Measurements from ENCODE around the gene CNTN5.

Gene CNTN5

DNA sequence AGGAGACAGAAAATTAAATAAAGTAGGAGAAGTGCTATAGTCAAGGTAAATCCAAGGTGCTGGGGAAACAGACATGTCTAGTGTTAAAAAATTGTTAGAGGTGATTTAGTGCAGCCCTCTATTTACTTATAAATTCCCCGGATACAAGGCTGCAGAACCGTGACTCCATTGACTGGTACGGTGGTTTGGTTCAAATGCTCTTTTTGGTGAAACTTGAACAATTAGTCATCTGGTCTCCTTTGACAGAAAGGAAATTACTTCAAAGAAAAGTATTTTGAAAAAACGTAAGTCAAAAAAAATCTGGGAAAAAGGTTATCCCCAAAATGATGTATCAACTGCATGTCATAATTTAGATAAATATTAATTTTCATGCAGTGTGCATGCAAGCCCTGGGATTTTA lies 399.2 kb downstream of the CNTN5 start:
- Histone ChIP-seq H3K4me3 (ENCODE audit: low read depth, low read length) (no peak overlapping the region), H3K36me3 (ENCODE audit: control insufficient read depth, insufficient read depth, low read length) (no peaks in the 10 kb centered on the region), H3K27me3 (ENCODE audit: control insufficient read depth, insufficient read depth, low read length) (no peaks in the 10 kb centered on the region), H3K9ac (ENCODE audit: low read depth, low read length) (no peak overlapping the region), H3K4me1 (ENCODE audit: control insufficient read depth, insufficient read depth, low read length) (peaks cover 38% of the 10 kb centered on the region), H3K9me3 (ENCODE audit: control insufficient read depth, insufficient read depth, low read length) (no peaks in the 10 kb centered on the region)

DNA sequence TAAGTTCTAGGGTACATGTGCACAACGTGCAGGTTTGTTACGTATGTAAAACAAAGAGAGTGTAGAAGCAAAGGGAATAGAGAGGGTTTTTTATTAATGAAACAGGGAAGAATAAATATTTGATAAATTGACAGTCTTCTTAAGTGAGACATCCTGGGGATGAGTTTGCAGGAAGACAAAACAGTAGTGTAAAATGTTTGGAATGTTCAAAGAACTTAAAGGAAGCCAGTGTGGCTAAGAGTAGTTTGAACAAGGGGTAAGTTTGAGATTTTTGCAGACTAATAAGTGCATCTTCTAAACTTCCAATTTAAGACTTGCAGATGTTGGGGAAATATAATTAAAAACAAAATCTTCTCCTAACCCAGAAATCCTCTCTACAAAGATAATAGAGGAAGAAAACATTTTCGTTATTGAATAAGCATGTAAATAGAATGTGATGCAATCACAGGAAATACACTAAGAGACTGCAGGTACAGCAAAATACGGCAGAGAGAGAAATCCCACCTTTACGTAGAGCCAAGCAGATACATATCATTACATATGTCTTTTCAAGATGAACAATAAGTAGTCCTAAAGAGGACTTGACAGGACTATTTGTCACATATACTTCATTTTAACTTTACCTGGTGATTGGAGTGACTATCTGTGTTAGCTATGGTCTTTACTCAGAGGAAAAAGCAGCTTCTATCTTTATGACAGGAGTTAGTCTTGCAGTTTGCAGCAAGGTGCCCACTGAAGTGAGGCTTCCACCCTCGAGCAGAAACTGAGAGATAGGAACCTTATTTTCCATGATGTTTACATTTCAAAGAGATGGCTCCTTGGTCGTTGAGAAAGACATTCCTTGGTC lies 402.1 kb downstream of the CNTN5 start:
- no peak overlapping the region for H3K9ac ChIP-seq (ENCODE audit: low read depth, low read length)
- no peaks in the 10 kb centered on the region for H3K9me3 ChIP-seq (ENCODE audit: control insufficient read depth, insufficient read depth, low read length)
- no peaks in the 10 kb centered on the region for H3K36me3 ChIP-seq (ENCODE audit: control insufficient read depth, insufficient read depth, low read length)
- H3K4me3 ChIP-seq (ENCODE audit: low read depth, low read length): peak overlapping the region; percentile 0
- H3K4me1 ChIP-seq (ENCODE audit: control insufficient read depth, insufficient read depth, low read length): peaks cover 41% of the 10 kb centered on the region
- H3K27me3 ChIP-seq (ENCODE audit: control insufficient read depth, insufficient read depth, low read length): no peaks in the 10 kb centered on the region

DNA sequence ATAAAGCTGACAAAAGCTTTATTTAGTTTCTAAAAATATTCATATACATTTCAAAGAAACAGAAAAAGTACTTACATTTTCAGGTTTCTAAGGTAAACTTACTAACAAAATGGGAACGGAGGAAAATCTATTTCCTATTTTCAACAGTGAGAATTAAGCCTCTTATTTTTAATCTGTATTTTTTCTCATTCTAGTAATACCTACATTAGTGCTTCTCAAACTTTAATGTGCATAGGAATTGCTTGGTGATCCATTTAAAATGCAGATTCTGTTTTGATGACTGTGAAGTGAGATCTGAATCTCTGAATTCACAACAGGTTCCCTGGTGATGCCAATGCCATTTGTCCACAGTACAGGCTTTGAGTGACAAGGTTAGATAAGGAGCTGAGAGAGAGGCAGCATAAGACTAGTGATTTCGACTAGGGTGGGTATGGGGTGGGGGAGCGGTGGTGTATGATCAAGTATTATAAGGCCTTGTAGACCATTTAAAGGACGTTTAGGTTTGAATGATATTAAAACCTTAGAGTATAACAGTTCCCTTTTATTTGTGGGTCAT lies 402.8 kb downstream of the CNTN5 start:
- H3K9ac ChIP-seq (ENCODE audit: low read depth, low read length): no peak overlapping the region
- H3K36me3 ChIP-seq (ENCODE audit: control insufficient read depth, insufficient read depth, low read length): no peaks in the 10 kb centered on the region
- no peak overlapping the region for H3K4me3 ChIP-seq (ENCODE audit: low read depth, low read length)
- no peaks in the 10 kb centered on the region for H3K27me3 ChIP-seq (ENCODE audit: control insufficient read depth, insufficient read depth, low read length)
- H3K4me1 ChIP-seq (ENCODE audit: control insufficient read depth, insufficient read depth, low read length): peaks cover 39% of the 10 kb centered on the region
- no peaks in the 10 kb centered on the region for H3K9me3 ChIP-seq (ENCODE audit: control insufficient read depth, insufficient read depth, low read length)

DNA sequence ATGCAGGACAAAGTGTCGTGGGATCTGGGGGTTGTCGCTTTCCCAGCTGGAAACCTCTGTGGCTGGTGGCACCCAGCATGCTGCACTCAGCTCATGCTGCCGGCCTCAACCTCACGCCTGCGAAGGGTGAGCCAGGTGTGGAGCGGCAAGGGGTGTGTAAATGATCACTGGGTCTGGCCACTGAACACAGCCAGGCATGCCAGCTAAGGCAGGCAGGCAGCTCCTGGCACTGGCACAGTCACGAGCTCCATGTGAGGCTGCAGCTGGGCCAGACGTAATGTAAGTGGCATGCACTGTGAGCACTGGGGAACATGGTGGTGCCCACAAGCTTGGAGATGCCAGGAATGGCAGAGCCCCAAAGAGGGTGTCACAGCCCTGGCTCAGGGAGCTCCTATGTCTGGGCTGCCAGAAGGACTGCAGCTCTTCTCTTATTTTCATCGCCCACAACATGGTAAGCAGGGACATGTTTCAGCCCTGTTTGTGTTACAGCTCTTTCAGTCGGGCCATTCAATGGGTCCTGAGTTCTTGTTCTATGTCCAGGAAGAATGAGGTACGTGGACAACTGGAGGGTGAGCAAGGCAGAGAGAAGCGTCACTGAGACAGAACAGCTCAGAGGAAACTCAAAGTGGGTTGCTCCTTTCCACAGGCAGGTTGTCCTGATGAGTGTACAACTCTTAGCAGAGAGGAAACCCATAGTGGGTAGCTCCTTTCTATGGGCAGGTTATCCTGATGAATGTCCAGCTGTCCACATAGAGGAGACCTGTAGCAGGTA lies 403.8 kb downstream of the CNTN5 start:
- Histone ChIP-seq H3K4me1 (ENCODE audit: control insufficient read depth, insufficient read depth, low read length) (peaks cover 34% of the 10 kb centered on the region), H3K36me3 (ENCODE audit: control insufficient read depth, insufficient read depth, low read length) (no peaks in the 10 kb centered on the region), H3K9ac (ENCODE audit: low read depth, low read length) (no peak overlapping the region), H3K4me3 (ENCODE audit: low read depth, low read length) (no peak overlapping the region), H3K27me3 (ENCODE audit: control insufficient read depth, insufficient read depth, low read length) (no peaks in the 10 kb centered on the region), H3K9me3 (ENCODE audit: control insufficient read depth, insufficient read depth, low read length) (no peaks in the 10 kb centered on the region)

DNA sequence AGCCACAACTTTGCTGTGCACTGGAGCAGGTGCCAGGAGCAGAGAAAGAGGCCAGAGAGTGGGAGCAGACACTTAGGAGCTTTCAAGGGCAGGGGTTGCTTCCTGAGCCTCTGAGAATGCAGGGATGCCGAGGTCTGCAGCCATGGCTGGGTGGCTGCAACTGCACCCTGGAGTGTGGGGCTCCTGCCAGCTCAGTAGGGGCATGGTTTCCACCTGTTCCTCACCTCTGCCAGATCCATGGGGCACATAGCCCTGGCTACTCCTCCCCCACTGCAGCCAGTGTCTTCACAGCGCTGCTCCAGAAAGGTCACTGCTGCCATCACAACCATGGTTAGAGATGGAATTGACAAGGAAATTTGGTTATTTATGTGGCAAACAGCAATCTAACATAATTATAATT lies 404.8 kb downstream of the CNTN5 start:
- H3K9me3 ChIP-seq (ENCODE audit: control insufficient read depth, insufficient read depth, low read length): no peaks in the 10 kb centered on the region
- no peaks in the 10 kb centered on the region for H3K36me3 ChIP-seq (ENCODE audit: control insufficient read depth, insufficient read depth, low read length)
- no peak overlapping the region for H3K9ac ChIP-seq (ENCODE audit: low read depth, low read length)
- H3K27me3 ChIP-seq (ENCODE audit: control insufficient read depth, insufficient read depth, low read length): no peaks in the 10 kb centered on the region
- H3K4me3 ChIP-seq (ENCODE audit: low read depth, low read length): no peak overlapping the region
- peaks cover 29% of the 10 kb centered on the region for H3K4me1 ChIP-seq (ENCODE audit: control insufficient read depth, insufficient read depth, low read length)

DNA sequence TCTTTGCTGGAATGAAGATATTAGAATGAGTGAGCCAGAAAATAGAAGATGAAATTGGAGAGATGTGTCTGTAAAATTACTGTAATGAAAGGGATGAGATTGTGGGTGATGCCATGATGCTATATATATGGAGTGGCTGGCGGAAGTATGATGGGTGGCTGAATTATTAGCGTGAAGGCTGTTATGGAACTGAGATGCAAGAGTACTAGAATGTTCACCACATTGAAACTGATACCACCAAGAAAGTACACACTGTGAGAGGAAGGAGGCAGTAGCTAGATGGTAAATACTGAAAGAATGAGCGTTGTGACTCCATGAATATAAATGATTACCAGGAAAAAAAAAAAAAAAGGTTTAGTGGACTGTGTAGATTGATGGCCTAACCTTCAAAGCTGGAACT lies 411.9 kb downstream of the CNTN5 start:
- H3K4me3 ChIP-seq (ENCODE audit: low read depth, low read length): no peak overlapping the region

DNA sequence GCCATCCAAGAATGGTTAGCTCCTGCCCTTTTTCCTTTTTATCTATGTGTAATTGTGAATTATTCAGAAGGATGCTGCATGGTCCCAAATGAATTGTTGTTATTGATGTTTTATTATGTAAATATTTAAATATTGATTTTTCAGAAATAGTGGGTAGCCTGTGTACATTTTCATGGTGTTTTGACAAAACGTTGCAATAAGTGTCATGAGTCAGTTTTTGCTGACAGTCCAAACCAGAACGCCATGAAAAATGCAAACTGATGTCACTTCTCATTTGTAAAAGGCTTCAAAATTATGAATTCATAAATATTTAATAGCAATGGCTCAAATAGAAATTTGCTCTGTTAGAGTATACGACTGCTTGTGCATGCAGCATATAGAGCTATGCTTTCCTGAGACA lies 422.5 kb downstream of the CNTN5 start:
- Histone ChIP-seq H3K9ac (ENCODE audit: low read depth, low read length) (no peak overlapping the region), H3K4me3 (ENCODE audit: low read depth, low read length) (no peak overlapping the region), H3K9me3 (ENCODE audit: control insufficient read depth, insufficient read depth, low read length) (no peaks in the 10 kb centered on the region), H3K27me3 (ENCODE audit: control insufficient read depth, insufficient read depth, low read length) (no peaks in the 10 kb centered on the region), H3K36me3 (ENCODE audit: control insufficient read depth, insufficient read depth, low read length) (no peaks in the 10 kb centered on the region), H3K4me1 (ENCODE audit: control insufficient read depth, insufficient read depth, low read length) (no peaks in the 10 kb centered on the region)

More for the DNA sequence above, 411.9 kb downstream of the CNTN5 start:
- no peaks in the 10 kb centered on the region for H3K27me3 ChIP-seq (ENCODE audit: control insufficient read depth, insufficient read depth, low read length)
- peaks cover 17% of the 10 kb centered on the region for H3K4me1 ChIP-seq (ENCODE audit: control insufficient read depth, insufficient read depth, low read length)
- H3K9ac ChIP-seq (ENCODE audit: low read depth, low read length): no peak overlapping the region
- no peaks in the 10 kb centered on the region for H3K9me3 ChIP-seq (ENCODE audit: control insufficient read depth, insufficient read depth, low read length)
- H3K36me3 ChIP-seq (ENCODE audit: control insufficient read depth, insufficient read depth, low read length): no peaks in the 10 kb centered on the region

DNA sequence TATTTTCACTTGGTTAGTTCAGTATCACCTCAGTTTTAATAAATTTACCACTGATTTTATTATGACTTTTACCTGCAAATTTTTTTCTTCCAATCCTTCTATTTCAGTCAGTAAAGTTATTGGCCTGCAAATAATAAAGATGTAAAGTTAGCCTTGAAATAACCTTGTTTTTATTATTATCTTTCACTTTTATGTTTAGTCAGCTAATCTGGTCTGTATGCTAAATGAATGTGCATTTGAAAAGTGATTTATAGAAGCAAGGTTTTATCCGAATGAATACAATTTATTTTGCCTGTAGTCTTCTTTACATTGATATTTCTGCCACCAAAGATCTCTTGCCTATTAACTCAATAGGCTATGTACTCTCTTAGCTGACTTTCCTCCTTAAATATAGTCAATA lies 425.7 kb downstream of the CNTN5 start:
- H3K4me1 ChIP-seq (ENCODE audit: control insufficient read depth, insufficient read depth, low read length): no peaks in the 10 kb centered on the region
- H3K27me3 ChIP-seq (ENCODE audit: control insufficient read depth, insufficient read depth, low read length): no peaks in the 10 kb centered on the region
- no peaks in the 10 kb centered on the region for H3K36me3 ChIP-seq (ENCODE audit: control insufficient read depth, insufficient read depth, low read length)
- no peak overlapping the region for H3K9ac ChIP-seq (ENCODE audit: low read depth, low read length)
- no peaks in the 10 kb centered on the region for H3K9me3 ChIP-seq (ENCODE audit: control insufficient read depth, insufficient read depth, low read length)
- H3K4me3 ChIP-seq (ENCODE audit: low read depth, low read length): no peak overlapping the region

DNA sequence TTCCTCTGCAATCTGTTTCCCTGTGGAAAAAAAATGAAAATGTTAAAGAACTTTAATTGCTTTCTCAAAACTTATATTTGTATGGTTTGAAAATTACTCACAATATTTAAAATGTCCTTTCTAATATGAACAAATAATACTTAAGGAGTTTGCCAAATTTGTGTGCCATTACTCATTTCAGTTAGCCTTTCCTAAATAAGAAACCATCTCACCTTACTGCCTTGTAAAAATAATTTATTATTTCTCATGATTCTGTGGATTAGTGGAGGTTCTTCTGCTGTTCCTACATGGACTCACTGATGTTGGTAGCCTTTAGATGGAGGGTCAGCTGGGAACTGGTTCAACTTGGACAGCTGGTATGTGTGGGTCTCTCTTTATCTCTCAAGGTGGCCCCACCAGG lies 428.6 kb downstream of the CNTN5 start:
- H3K4me1 ChIP-seq (ENCODE audit: control insufficient read depth, insufficient read depth, low read length): no peaks in the 10 kb centered on the region
- H3K9ac ChIP-seq (ENCODE audit: low read depth, low read length): no peak overlapping the region
- no peaks in the 10 kb centered on the region for H3K27me3 ChIP-seq (ENCODE audit: control insufficient read depth, insufficient read depth, low read length)
- no peaks in the 10 kb centered on the region for H3K36me3 ChIP-seq (ENCODE audit: control insufficient read depth, insufficient read depth, low read length)
- H3K9me3 ChIP-seq (ENCODE audit: control insufficient read depth, insufficient read depth, low read length): no peaks in the 10 kb centered on the region
- H3K4me3 ChIP-seq (ENCODE audit: low read depth, low read length): no peak overlapping the region

DNA sequence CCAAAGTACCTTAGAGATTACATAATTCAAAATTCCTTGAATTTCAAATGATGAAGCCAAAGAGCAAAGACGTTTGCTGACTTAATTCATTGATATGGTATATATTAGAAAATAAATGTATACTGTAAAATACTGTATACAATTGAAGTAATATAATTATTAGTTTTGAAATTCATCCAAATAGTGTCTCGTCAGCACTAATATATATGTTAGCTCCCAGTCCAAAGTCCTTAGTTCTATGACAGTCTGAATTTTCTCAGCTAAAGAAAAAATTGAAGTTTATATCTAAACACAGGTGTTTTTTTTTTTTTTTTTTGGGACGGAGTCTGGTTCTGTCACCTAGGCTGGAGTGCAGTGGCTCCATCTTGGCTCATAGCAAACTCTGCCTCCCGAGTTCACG lies 431.3 kb downstream of the CNTN5 start:
- no peaks in the 10 kb centered on the region for H3K36me3 ChIP-seq (ENCODE audit: control insufficient read depth, insufficient read depth, low read length)
- H3K4me1 ChIP-seq (ENCODE audit: control insufficient read depth, insufficient read depth, low read length): no peaks in the 10 kb centered on the region
- no peaks in the 10 kb centered on the region for H3K9me3 ChIP-seq (ENCODE audit: control insufficient read depth, insufficient read depth, low read length)
- H3K27me3 ChIP-seq (ENCODE audit: control insufficient read depth, insufficient read depth, low read length): no peaks in the 10 kb centered on the region
- no peak overlapping the region for H3K9ac ChIP-seq (ENCODE audit: low read depth, low read length)
- H3K4me3 ChIP-seq (ENCODE audit: low read depth, low read length): no peak overlapping the region

DNA sequence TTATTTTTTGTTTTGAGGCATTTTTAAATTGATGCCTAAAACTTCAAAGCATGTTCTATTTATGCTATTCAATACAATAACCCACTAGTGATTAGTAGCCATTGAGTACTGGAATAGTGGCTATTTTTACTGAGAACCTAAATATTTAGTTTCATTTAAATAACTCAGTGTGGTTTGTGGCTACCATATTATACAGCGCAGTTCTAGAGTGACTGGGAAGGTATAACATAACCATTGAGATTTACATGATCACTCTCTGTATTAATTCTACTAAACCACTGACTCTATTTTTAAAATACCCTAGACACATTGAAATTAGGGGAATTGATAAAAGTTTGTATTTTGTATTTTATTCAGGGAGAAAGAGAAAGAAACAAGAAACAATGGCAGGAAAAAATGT lies 441.2 kb downstream of the CNTN5 start:
- H3K27me3 ChIP-seq (ENCODE audit: control insufficient read depth, insufficient read depth, low read length): no peaks in the 10 kb centered on the region
- H3K4me1 ChIP-seq (ENCODE audit: control insufficient read depth, insufficient read depth, low read length): no peaks in the 10 kb centered on the region
- H3K9me3 ChIP-seq (ENCODE audit: control insufficient read depth, insufficient read depth, low read length): no peaks in the 10 kb centered on the region
- no peaks in the 10 kb centered on the region for H3K36me3 ChIP-seq (ENCODE audit: control insufficient read depth, insufficient read depth, low read length)
- H3K9ac ChIP-seq (ENCODE audit: low read depth, low read length): no peak overlapping the region
- no peak overlapping the region for H3K4me3 ChIP-seq (ENCODE audit: low read depth, low read length)

DNA sequence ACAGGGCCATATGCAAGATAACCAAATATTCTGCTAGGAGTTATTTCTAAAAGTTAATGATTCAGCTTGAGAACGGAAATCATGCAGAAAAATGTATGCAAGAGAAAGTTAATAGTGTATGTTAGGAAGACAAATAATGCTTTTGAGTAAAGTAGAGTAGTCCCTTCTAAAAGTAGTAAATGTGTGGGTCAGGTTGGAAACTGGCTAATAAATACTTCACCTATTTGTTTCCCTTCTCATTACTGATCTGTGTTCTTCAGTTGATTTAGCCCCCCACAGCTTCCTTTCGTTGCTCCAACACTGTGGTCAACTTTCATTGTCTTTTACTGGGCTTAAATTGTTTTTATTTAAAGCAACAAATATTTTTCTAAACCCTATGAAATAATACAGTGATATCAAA lies 444.2 kb downstream of the CNTN5 start:
- H3K9me3 ChIP-seq (ENCODE audit: control insufficient read depth, insufficient read depth, low read length): no peaks in the 10 kb centered on the region
- no peak overlapping the region for H3K4me3 ChIP-seq (ENCODE audit: low read depth, low read length)
- no peaks in the 10 kb centered on the region for H3K36me3 ChIP-seq (ENCODE audit: control insufficient read depth, insufficient read depth, low read length)
- no peaks in the 10 kb centered on the region for H3K27me3 ChIP-seq (ENCODE audit: control insufficient read depth, insufficient read depth, low read length)
- H3K9ac ChIP-seq (ENCODE audit: low read depth, low read length): no peak overlapping the region
- H3K4me1 ChIP-seq (ENCODE audit: control insufficient read depth, insufficient read depth, low read length): no peaks in the 10 kb centered on the region
